HCT116 (cell line): ENCODE data around the gene PPP1R14C. TPM values are rescaled to one million over a fixed set of nuclear protein-coding genes. Genes with fewer than 3 reads are reported as not detected.

Source experiments
- ATAC-seq: fragments of 200-7000 bp; cut with Tn5 transposase; 2 replicates; pipeline ENCODE4 v1.9.1; 2020; ENCODE audit warnings: mild to moderate bottlenecking, moderate library complexity
- BruUV-seq: library from RNA; stranded (reverse); fragments of 400-500 nt; replicated peaks from 2 replicates; lab custom pipeline; 2021; lab: Mats Ljungman, UMichigan
- CTCF ChIA-PET: fragments of 300-600 bp; sonication (Branson Sonifier 250); formaldehyde crosslinking; loops from one replicate; lab custom pipeline; 2021; ENCODE audit warnings: antibody characterized with exemption; lab: Charles Lee
- POLR2A ChIA-PET: fragments of 300-600, 350-600 bp; sonication (Branson Sonifier 250); formaldehyde crosslinking; loops from one replicate; lab custom pipeline; 2021; ENCODE audit warnings: antibody characterized with exemption; lab: Charles Lee
- RAD21 ChIA-PET, 2 experiments: fragments of 300-600 bp; sonication (Branson Sonifier 250); formaldehyde crosslinking; loops; one replicate each; lab custom pipeline; 2023; ENCODE audit warnings: low total read pairs in 2 of 2; ENCODE audit not compliant: uncharacterized antibody in 2 of 2, unreplicated experiment in 2 of 2, low non-redundant PET in 1 of 2; lab: Charles Lee
- DNase-seq: peaks from one replicate; pipeline ENCODE4 v3.0.0-alpha.2; 2010; ENCODE audit warnings: low read depth, low spot score
- H2AFZ ChIP-seq: fragments of 200-600 bp; shearing (Covaris generic), sonication (generic); 2 replicates; pipeline ENCODE4 v1.6.1; 2017; ENCODE audit warnings: low read depth, mixed run types, mixed read lengths, antibody characterized with exemption, low read length; ENCODE audit not compliant: poor library complexity, severe bottlenecking
- H3K27ac ChIP-seq: 2 replicates; pipeline ENCODE4 v1.5.1; 2012; ENCODE audit warnings: low read depth, low read length
- H3K27me3 ChIP-seq: fragments of 200-600 bp; sonication (generic); 2 replicates; pipeline ENCODE4 v1.6.1; 2016; ENCODE audit warnings: mixed run types, low read length, mixed read lengths; ENCODE audit not compliant: insufficient read depth
- H3K36me3 ChIP-seq, 2 experiments: fragments of 200-500 bp in 1 of 2; fragments of 200-600 bp in 1 of 2; sonication (Bioruptor generic) in 1 of 2; sonication (generic) in 1 of 2; 2 replicates each; pipeline versions ENCODE4 v1.5.1 to v1.6.1; 2014 to 2016; ENCODE audit warnings: low read length in 2 of 2, inconsistent platforms in 1 of 2, mixed read lengths in 1 of 2, mixed run types in 1 of 2; ENCODE audit not compliant: insufficient read depth in 2 of 2, control insufficient read depth in 1 of 2
- H3K4me1 ChIP-seq, 2 experiments: fragments of 200-600 bp in 1 of 2; sonication (generic) in 1 of 2; 2 replicates each; pipeline versions ENCODE4 v1.5.1 to v1.6.1; 2012 to 2017; ENCODE audit warnings: low read length in 2 of 2, inconsistent platforms in 1 of 2, mild to moderate bottlenecking in 1 of 2, mixed read lengths in 1 of 2, mixed run types in 1 of 2, moderate library complexity in 1 of 2; ENCODE audit not compliant: insufficient read depth in 2 of 2, control insufficient read depth in 1 of 2
- H3K4me2 ChIP-seq: fragments of 200-600 bp; sonication (generic); 2 replicates; pipeline ENCODE4 v1.6.1; 2017; ENCODE audit warnings: mixed run types, low read length, mixed read lengths
- H3K4me3 ChIP-seq, 2 experiments: fragments of 200-600 bp in 1 of 2; sonication (generic) in 1 of 2; replicated peaks in 1 of 2; 2 replicates each; pipeline ENCODE4 v1.5.1; 2011 to 2016; ENCODE audit warnings: low read length in 2 of 2, control low read depth in 1 of 2, low read depth in 1 of 2, mild to moderate bottlenecking in 1 of 2, mixed read lengths in 1 of 2, mixed run types in 1 of 2
- H3K79me2 ChIP-seq: fragments of 200-600 bp; sonication (generic); 2 replicates; pipeline ENCODE4 v1.6.1; 2017; ENCODE audit warnings: mild to moderate bottlenecking, mixed run types, low read length, moderate library complexity, mixed read lengths; ENCODE audit not compliant: insufficient read depth
- H3K9ac ChIP-seq: fragments of 200-600 bp; sonication (generic); 2 replicates; pipeline ENCODE4 v1.6.1; 2016; ENCODE audit warnings: low read length, mixed read lengths
- H3K9me2 ChIP-seq: fragments of 200-600 bp; sonication (generic), shearing (Covaris generic); 2 replicates; pipeline ENCODE4 v1.6.1; 2017; ENCODE audit warnings: mixed run types, mild to moderate bottlenecking, moderate library complexity; ENCODE audit not compliant: insufficient read depth
- H3K9me3 ChIP-seq, 2 experiments: fragments of 200-500 bp in 1 of 2; fragments of 200-600 bp in 1 of 2; sonication (Bioruptor generic) in 1 of 2; sonication (generic) in 1 of 2; 2 replicates each; pipeline ENCODE4 v1.6.1; 2014 to 2017; ENCODE audit warnings: low read length in 2 of 2, mixed read lengths in 2 of 2, inconsistent platforms in 1 of 2, low read depth in 1 of 2, mild to moderate bottlenecking in 1 of 2, mixed run types in 1 of 2, moderate library complexity in 1 of 2; ENCODE audit not compliant: control insufficient read depth in 1 of 2, insufficient read depth in 1 of 2
- H4K20me1 ChIP-seq: fragments of 200-600 bp; sonication (generic), shearing (Covaris generic); 2 replicates; pipeline ENCODE4 v1.6.1; 2017; ENCODE audit warnings: mixed run types, mild to moderate bottlenecking, moderate library complexity; ENCODE audit not compliant: insufficient read depth
- CBX3 ChIP-seq: IDR thresholded peaks from 2 replicates; pipeline ENCODE4 v1.6.1; 2012; ENCODE audit warnings: low read depth
- EZH2 ChIP-seq: fragments of 200-600 bp; sonication (generic); IDR thresholded peaks from 2 replicates; pipeline ENCODE4 v1.6.1; 2017; ENCODE audit warnings: antibody characterized with exemption, mixed run types
- JUND ChIP-seq: IDR thresholded peaks from 2 replicates; pipeline ENCODE4 v1.6.1; 2012
- POLR2AphosphoS5 ChIP-seq: IDR thresholded peaks from 2 replicates; pipeline ENCODE4 v1.6.1; 2011; ENCODE audit warnings: mild to moderate bottlenecking, low read depth, low read length, moderate library complexity
- TCF7L2 ChIP-seq: IDR thresholded peaks from 2 replicates; pipeline ENCODE4 v1.7.0; 2011; ENCODE audit warnings: borderline replicate concordance, inconsistent platforms; ENCODE audit not compliant: insufficient read depth, insufficient read length; ENCODE audit errors: extremely low read depth
- YY1 ChIP-seq: IDR thresholded peaks from 2 replicates; pipeline ENCODE4 v1.6.1; 2011; ENCODE audit warnings: low read length, low read depth, moderate library complexity, mild to moderate bottlenecking; ENCODE audit not compliant: insufficient replicate concordance; ENCODE audit errors: extremely low read depth
- ZFX ChIP-seq: fragments of 450-650 bp; IDR thresholded peaks from 2 replicates; pipeline ENCODE4 v1.6.1; 2017
- ZNF274 ChIP-seq: fragments of 200-500 bp; sonication (Bioruptor generic); IDR thresholded peaks from 2 replicates; pipeline ENCODE4 v1.6.1; 2014; ENCODE audit warnings: mild to moderate bottlenecking, low read depth, low read length, inconsistent platforms
- intact Hi-C: fragments of 100-400 bp; cut with micrococcal nuclease; formaldehyde crosslinking; loops from 2 replicates; pipeline ENCODE4 v1.10.0; 2022
- total RNA-seq: library from RNA; stranded (reverse); gene quantifications from one replicate; pipeline ENCODE4 v1.2.1, GENCODE V29; 2021; ENCODE audit not compliant: unreplicated experiment
- TF ChIP-seq, protein P1 (sequence below), 3 experiments: fragments of 200-600 bp in 1 of 3; sonication (generic) in 1 of 3; IDR thresholded peaks in 2 of 3; conservative IDR thresholded peaks in 1 of 3; 2 replicates each; pipeline ENCODE4 v1.5.1; 2012 to 2017; ENCODE audit warnings: low read depth in 2 of 3, low read length in 2 of 3, antibody characterized with exemption in 1 of 3, borderline replicate concordance in 1 of 3, control low read depth in 1 of 3, mild to moderate bottlenecking in 1 of 3, mixed read lengths in 1 of 3, mixed run types in 1 of 3, moderate library complexity in 1 of 3; ENCODE audit not compliant: insufficient read depth in 1 of 3
- TF ChIP-seq, protein P2 (sequence below): IDR thresholded peaks from 2 replicates; pipeline ENCODE4 v1.6.1; 2011; ENCODE audit warnings: mild to moderate bottlenecking, low read length, moderate library complexity; ENCODE audit not compliant: insufficient replicate concordance; ENCODE audit errors: extremely low read depth
- TF ChIP-seq, protein P3 (sequence below): IDR thresholded peaks from 2 replicates; pipeline ENCODE4 v1.6.1; 2012

Gene PPP1R14C
- total RNA-seq, 1 experiment from 2014 or later = 7.8 TPM

DNA sequence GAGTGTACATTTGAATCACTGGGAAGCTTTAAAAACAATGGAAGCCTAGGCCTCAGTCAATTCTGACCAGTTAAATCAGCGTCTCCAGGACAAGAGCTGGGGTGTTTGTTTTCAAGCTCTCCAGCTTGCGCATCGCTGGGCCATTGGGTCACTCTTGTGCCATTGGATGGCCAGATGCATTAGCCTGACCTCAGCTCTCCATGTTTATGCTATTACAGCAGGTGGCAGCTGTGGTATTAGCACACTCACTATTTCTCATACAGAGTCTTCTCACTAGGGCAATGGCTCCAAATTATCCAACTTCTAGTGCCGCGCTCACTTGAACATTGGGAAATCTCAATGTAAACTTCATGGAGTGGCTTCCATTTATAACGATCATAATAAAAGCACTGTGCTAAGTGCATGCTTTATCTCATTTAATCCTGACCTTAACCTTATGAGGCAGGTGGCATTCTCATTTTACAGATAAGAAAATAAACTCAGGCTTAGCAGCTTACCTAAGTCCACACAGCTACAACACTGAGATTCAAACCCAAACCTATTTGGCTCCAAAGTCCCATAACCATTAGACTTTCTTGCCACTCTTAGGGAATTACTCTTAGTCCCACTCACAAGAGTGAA, 108.8 kb downstream of the PPP1R14C start:
- H4K20me1 ChIP-seq = no peaks in the 10 kb centered on the region
- no peak overlapping the region for H2AFZ ChIP-seq
- H3K27me3 ChIP-seq = no peaks in the 10 kb centered on the region
- H3K27ac ChIP-seq = no peak overlapping the region
- H3K4me3 ChIP-seq = no peak overlapping the region
- TF ChIP-seq TCF7L2 (no peak), JUND (no peak), POLR2AphosphoS5 (no peak), ZFX (no peak), YY1 (no peak), ZNF274 (no peak), EZH2 (no peak), CBX3 (no peak)
- TF ChIP-seq, protein P1, sequence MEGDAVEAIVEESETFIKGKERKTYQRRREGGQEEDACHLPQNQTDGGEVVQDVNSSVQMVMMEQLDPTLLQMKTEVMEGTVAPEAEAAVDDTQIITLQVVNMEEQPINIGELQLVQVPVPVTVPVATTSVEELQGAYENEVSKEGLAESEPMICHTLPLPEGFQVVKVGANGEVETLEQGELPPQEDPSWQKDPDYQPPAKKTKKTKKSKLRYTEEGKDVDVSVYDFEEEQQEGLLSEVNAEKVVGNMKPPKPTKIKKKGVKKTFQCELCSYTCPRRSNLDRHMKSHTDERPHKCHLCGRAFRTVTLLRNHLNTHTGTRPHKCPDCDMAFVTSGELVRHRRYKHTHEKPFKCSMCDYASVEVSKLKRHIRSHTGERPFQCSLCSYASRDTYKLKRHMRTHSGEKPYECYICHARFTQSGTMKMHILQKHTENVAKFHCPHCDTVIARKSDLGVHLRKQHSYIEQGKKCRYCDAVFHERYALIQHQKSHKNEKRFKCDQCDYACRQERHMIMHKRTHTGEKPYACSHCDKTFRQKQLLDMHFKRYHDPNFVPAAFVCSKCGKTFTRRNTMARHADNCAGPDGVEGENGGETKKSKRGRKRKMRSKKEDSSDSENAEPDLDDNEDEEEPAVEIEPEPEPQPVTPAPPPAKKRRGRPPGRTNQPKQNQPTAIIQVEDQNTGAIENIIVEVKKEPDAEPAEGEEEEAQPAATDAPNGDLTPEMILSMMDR (IDR thresholded peaks at IDR 0.05 in 2 of 3, conservative IDR thresholded peaks at IDR 0.05 in 1 of 3; ENCODE audit: borderline replicate concordance in 1 of 3, insufficient read depth in 1 of 3, low read depth in 2 of 3, low read length in 2 of 3) = no peak
- TF ChIP-seq, protein P2, sequence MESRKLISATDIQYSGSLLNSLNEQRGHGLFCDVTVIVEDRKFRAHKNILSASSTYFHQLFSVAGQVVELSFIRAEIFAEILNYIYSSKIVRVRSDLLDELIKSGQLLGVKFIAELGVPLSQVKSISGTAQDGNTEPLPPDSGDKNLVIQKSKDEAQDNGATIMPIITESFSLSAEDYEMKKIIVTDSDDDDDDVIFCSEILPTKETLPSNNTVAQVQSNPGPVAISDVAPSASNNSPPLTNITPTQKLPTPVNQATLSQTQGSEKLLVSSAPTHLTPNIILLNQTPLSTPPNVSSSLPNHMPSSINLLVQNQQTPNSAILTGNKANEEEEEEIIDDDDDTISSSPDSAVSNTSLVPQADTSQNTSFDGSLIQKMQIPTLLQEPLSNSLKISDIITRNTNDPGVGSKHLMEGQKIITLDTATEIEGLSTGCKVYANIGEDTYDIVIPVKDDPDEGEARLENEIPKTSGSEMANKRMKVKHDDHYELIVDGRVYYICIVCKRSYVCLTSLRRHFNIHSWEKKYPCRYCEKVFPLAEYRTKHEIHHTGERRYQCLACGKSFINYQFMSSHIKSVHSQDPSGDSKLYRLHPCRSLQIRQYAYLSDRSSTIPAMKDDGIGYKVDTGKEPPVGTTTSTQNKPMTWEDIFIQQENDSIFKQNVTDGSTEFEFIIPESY = no peak
- TF ChIP-seq, protein P3, sequence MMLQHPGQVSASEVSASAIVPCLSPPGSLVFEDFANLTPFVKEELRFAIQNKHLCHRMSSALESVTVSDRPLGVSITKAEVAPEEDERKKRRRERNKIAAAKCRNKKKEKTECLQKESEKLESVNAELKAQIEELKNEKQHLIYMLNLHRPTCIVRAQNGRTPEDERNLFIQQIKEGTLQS = no peak
- TF ChIP-seq, all 23 proteins: peak for 0
- Histone ChIP-seq H3K4me2 (no peak overlapping the region; the same call in 1 of the 2 replicates), H3K79me2 (no peaks in the 10 kb centered on the region), H3K36me3 (no peaks in the 10 kb centered on the region), H3K4me1 (peaks cover 22 to 49% of the 10 kb centered on the region in 2 experiments), H3K9me2 (no peaks in the 10 kb centered on the region), H3K9me3 (peaks cover 3 to 9% of the 10 kb centered on the region in 2 experiments; a peak in 2 of 4 replicates), H3K9ac (no peak overlapping the region)
- ChIA-PET RAD21 (no interaction called here), POLR2A (no interaction called here), CTCF (no interaction called here)
- no peak for DNase-seq
- no TSS peak for BruUV-seq
- ATAC-seq = no peak
- intact Hi-C loops = no loop called here
